H9 (cell line): ENCODE results near the gene GMPR. TPM values are rescaled to one million over a fixed set of nuclear protein-coding genes. Genes with fewer than 3 reads are reported as not detected.

Experiments
- DNase-seq: peaks from one replicate; pipeline ENCODE4 v3.0.0-alpha.2; 2017
- H2AFZ ChIP-seq: one replicate; pipeline ENCODE4 v1.6.1; 2013; ENCODE audit warnings: mild to moderate bottlenecking, low read length, control low read depth, moderate library complexity
- H2AK5ac ChIP-seq: 2 replicates; pipeline ENCODE4 v1.6.1; 2013; ENCODE audit warnings: low read length, control low read depth, mixed read lengths; ENCODE audit not compliant: insufficient read length
- H2BK120ac ChIP-seq: one replicate; pipeline ENCODE4 v1.6.1; 2013; ENCODE audit warnings: low read depth, mild to moderate bottlenecking, low read length, control low read depth, inconsistent platforms; ENCODE audit not compliant: poor library complexity, severe bottlenecking
- H2BK12ac ChIP-seq: 2 replicates; pipeline ENCODE4 v1.6.1; 2013; ENCODE audit warnings: low read length, control low read depth, mixed read lengths, low read depth; ENCODE audit not compliant: insufficient read length
- H2BK15ac ChIP-seq: 2 replicates; pipeline ENCODE4 v1.6.1; 2013; ENCODE audit warnings: low read depth, low read length, control low read depth
- H2BK20ac ChIP-seq: one replicate; pipeline ENCODE4 v1.6.1; 2013; ENCODE audit warnings: low read depth, mild to moderate bottlenecking, low read length, control low read depth, inconsistent platforms; ENCODE audit not compliant: poor library complexity, severe bottlenecking
- H2BK5ac ChIP-seq: 2 replicates; pipeline ENCODE4 v1.6.1; 2013; ENCODE audit warnings: low read length, control low read depth, mixed read lengths; ENCODE audit not compliant: insufficient read length
- H3K14ac ChIP-seq: 2 replicates; pipeline ENCODE4 v1.6.1; 2013; ENCODE audit warnings: low read length, control low read depth; ENCODE audit not compliant: insufficient read depth
- H3K18ac ChIP-seq: 2 replicates; pipeline ENCODE4 v1.6.1; 2013; ENCODE audit warnings: low read depth, mild to moderate bottlenecking, mixed read lengths, low read length, control low read depth; ENCODE audit not compliant: insufficient read length
- H3K23ac ChIP-seq: 2 replicates; pipeline ENCODE4 v1.6.1; 2013; ENCODE audit warnings: low read length, control low read depth, mixed read lengths, low read depth; ENCODE audit not compliant: insufficient read length
- H3K23me2 ChIP-seq: 2 replicates; pipeline ENCODE4 v1.6.1; 2013; ENCODE audit warnings: low read depth, mild to moderate bottlenecking, mixed read lengths, low read length, control low read depth; ENCODE audit not compliant: insufficient read length, poor library complexity, severe bottlenecking
- H3K27ac ChIP-seq: 2 replicates; pipeline ENCODE4 v1.5.1; 2013; ENCODE audit warnings: low read length, control low read depth, mixed read lengths, low read depth; ENCODE audit not compliant: insufficient read length
- H3K27me3 ChIP-seq: 2 replicates; pipeline ENCODE4 v1.6.1; 2013; ENCODE audit warnings: low read length, control low read depth, inconsistent platforms; ENCODE audit not compliant: insufficient read depth
- H3K4ac ChIP-seq: 2 replicates; pipeline ENCODE4 v1.6.1; 2013; ENCODE audit warnings: low read depth, mild to moderate bottlenecking, control low read depth, inconsistent platforms, low read length, moderate library complexity
- H3K4me1 ChIP-seq: 2 replicates; pipeline ENCODE4 v1.6.1; 2013; ENCODE audit warnings: low read length, control low read depth, inconsistent platforms; ENCODE audit not compliant: insufficient read depth
- H3K4me2 ChIP-seq: 2 replicates; pipeline ENCODE4 v1.6.1; 2013; ENCODE audit warnings: low read length, control low read depth, mixed read lengths; ENCODE audit not compliant: insufficient read length, insufficient read depth
- H3K56ac ChIP-seq: 2 replicates; pipeline ENCODE4 v1.6.1; 2013; ENCODE audit warnings: low read depth, mild to moderate bottlenecking, mixed read lengths, low read length, control low read depth; ENCODE audit not compliant: insufficient read length
- H3K79me1 ChIP-seq: 2 replicates; pipeline ENCODE4 v1.6.1; 2013; ENCODE audit warnings: low read depth, mild to moderate bottlenecking, moderate library complexity, low read length, control low read depth, inconsistent platforms; ENCODE audit not compliant: insufficient read depth, poor library complexity, severe bottlenecking
- H3K79me2 ChIP-seq: 2 replicates; pipeline ENCODE4 v1.6.1; 2013; ENCODE audit warnings: low read length, control low read depth, inconsistent platforms; ENCODE audit not compliant: insufficient read depth
- H3K9ac ChIP-seq: 2 replicates; pipeline ENCODE4 v1.6.1; 2013; ENCODE audit warnings: low read length, control low read depth, mixed read lengths; ENCODE audit not compliant: insufficient read length; ENCODE audit errors: extremely low read depth
- H3K9me3 ChIP-seq: one replicate; pipeline ENCODE4 v1.6.1; 2013; ENCODE audit warnings: low read depth, low read length, inconsistent platforms; ENCODE audit not compliant: control insufficient read depth
- H3T11ph ChIP-seq: one replicate; pipeline ENCODE4 v1.6.1; 2013; ENCODE audit warnings: mild to moderate bottlenecking, low read length, control low read depth, inconsistent platforms
- H4K20me1 ChIP-seq: one replicate; pipeline ENCODE4 v1.6.1; 2013; ENCODE audit not compliant: control insufficient read depth, insufficient read length, insufficient read depth
- H4K5ac ChIP-seq: 2 replicates; pipeline ENCODE4 v1.6.1; 2013; ENCODE audit warnings: low read depth, mild to moderate bottlenecking, mixed read lengths, low read length, control low read depth; ENCODE audit not compliant: insufficient read length
- H4K8ac ChIP-seq: replicated peaks from 2 replicates; pipeline ENCODE4 v1.6.1; 2013; ENCODE audit warnings: low read length, control low read depth, mixed read lengths, low read depth; ENCODE audit not compliant: insufficient read length
- H4K91ac ChIP-seq: 2 replicates; pipeline ENCODE4 v1.6.1; 2013; ENCODE audit warnings: low read depth, mild to moderate bottlenecking, moderate library complexity, mixed read lengths, low read length, control low read depth; ENCODE audit not compliant: insufficient read length
- H3K27ac Mint-ChIP-seq, 3 experiments: 2 replicates in 2 of 3; 3 replicates in 1 of 3; pipeline ENCODE4 v1.8.0; 2020 to 2021; ENCODE audit warnings: mixed read lengths in 3 of 3, mild to moderate bottlenecking in 1 of 3, moderate library complexity in 1 of 3
- H3K27me3 Mint-ChIP-seq: 2 replicates; pipeline ENCODE4 v1.8.0; 2021; ENCODE audit warnings: low read depth, mild to moderate bottlenecking, moderate library complexity, mixed read lengths
- H3K36me3 Mint-ChIP-seq, 3 experiments: 2 replicates in 2 of 3; 3 replicates in 1 of 3; pipeline ENCODE4 v1.8.0; 2020 to 2021; ENCODE audit warnings: low read depth in 3 of 3, mixed read lengths in 3 of 3; ENCODE audit not compliant: insufficient read depth in 1 of 3
- H3K4me1 Mint-ChIP-seq, 2 experiments: 2 replicates each; pipeline ENCODE4 v1.8.0; 2020; ENCODE audit warnings: mixed read lengths in 2 of 2
- H3K4me3 Mint-ChIP-seq, 2 experiments: 2 replicates in 1 of 2; 3 replicates in 1 of 2; pipeline ENCODE4 v1.8.0; 2020 to 2021; ENCODE audit warnings: mild to moderate bottlenecking in 2 of 2, mixed read lengths in 2 of 2, moderate library complexity in 1 of 2
- H3K9me3 Mint-ChIP-seq, 2 experiments: 2 replicates in 1 of 2; 3 replicates in 1 of 2; pipeline ENCODE4 v1.8.0; 2020; ENCODE audit warnings: mild to moderate bottlenecking in 2 of 2, mixed read lengths in 2 of 2, moderate library complexity in 1 of 2
- CTCF ChIP-seq: fragments of 200-600 bp; sonication (generic); conservative IDR thresholded peaks from 3 replicates; pipeline ENCODE4 v1.8.0; 2021; ENCODE audit warnings: antibody characterized with exemption, mild to moderate bottlenecking
- WGBS: extraction: QIAGEN DNeasy Blood & Tissue Kit; methylation state at CpG from one replicate; pipeline ENCODE4 v1.1.7; 2013; ENCODE audit warnings: missing lambda C conversion rate, low lambda C conversion rate, mixed read lengths; ENCODE audit not compliant: insufficient read length; ENCODE audit errors: extremely low coverage; 5-methylcytosine and 5-hydroxymethylcytosine counted together
- total RNA-seq: library from RNA; stranded (reverse); gene quantifications from 2 replicates; pipeline ENCODE4 v1.2.1, GENCODE V29; 2021

GMPR gene
- total RNA-seq, 1 experiment from 2014 or later = 0.70 TPM

GRCh38 chr6:16265351-16266341 lies 27.3 kb downstream of the GMPR start:
- Histone ChIP-seq H3K79me1 (no peaks in the 10 kb centered on the region), H2BK5ac (no peak overlapping the region), H3K9me3 (no peaks in the 10 kb centered on the region), H2BK20ac (no peak overlapping the region), H4K8ac (no peak overlapping the region), H4K5ac (no peak overlapping the region), H2BK12ac (no peak overlapping the region), H2AK5ac (no peak overlapping the region), H3K4me1 (no peaks in the 10 kb centered on the region), H3K4me2 (no peak overlapping the region), H2AFZ (no peak overlapping the region), H2BK15ac (no peak overlapping the region), H3K79me2 (no peaks in the 10 kb centered on the region), H4K20me1 (no peaks in the 10 kb centered on the region), H2BK120ac (no peak overlapping the region), H3K23ac (no peak overlapping the region), H3K4ac (no peak overlapping the region), H3T11ph (no peak overlapping the region), H4K91ac (no peak overlapping the region), H3K9ac (no peak overlapping the region), H3K23me2 (no peaks in the 10 kb centered on the region), H3K18ac (no peak overlapping the region), H3K27ac (no peak overlapping the region), H3K27me3 (no peaks in the 10 kb centered on the region), H3K14ac (no peak overlapping the region), H3K56ac (no peak overlapping the region)
- peaks cover 0 to 5% (median 0%) of the 10 kb centered on the region in 3 experiments; a peak in 3 of 7 replicates for H3K36me3 Mint-ChIP-seq
- H3K9me3 Mint-ChIP-seq = peaks cover 3 to 4% of the 10 kb centered on the region in 2 experiments; a peak in 1 of 5 replicates
- H3K27ac Mint-ChIP-seq = no peak overlapping the region
- H3K4me3 Mint-ChIP-seq = no peak overlapping the region
- no peak for DNase-seq
- H3K4me1 Mint-ChIP-seq = peaks cover 10 to 12% of the 10 kb centered on the region in 2 experiments; a peak in 3 of 4 replicates
- WGBS = no CpG with 5 or more reads among the region's 31 CpGs
- no peak for TF ChIP-seq CTCF
- H3K27me3 Mint-ChIP-seq = peaks cover 9% of the 10 kb centered on the region
